Mucosa of descending colon (tissue), 3 donors: ENCODE measurements around the gene FAM107B. TPM values are rescaled to one million over a fixed set of nuclear protein-coding genes. Genes with fewer than 3 reads are reported as not detected.
"Not testable (repeated sequence)": the region's sequence is repeated elsewhere in the genome, so short reads cannot be mapped to it uniquely, and the experiment has no call there.

Experiments used
- ATAC-seq: fragments of 200-7000 bp; cut with Tn5 transposase; one replicate; pipeline ENCODE4 v1.9.1; 2020; ENCODE audit warnings: mild to moderate bottlenecking, moderate library complexity
- DNase-seq, 3 donors: peaks; one replicate each; pipeline ENCODE4 v3.0.0-alpha.2; 2020
- H3K36me3 ChIP-seq: fragments of 200-600 bp; one replicate; pipeline ENCODE4 v1.8.0; 2021; ENCODE audit warnings: low read depth, mild to moderate bottlenecking
- H3K4me1 ChIP-seq: fragments of 200-600 bp; one replicate; pipeline ENCODE4 v1.8.0; 2021; ENCODE audit warnings: low read depth, mild to moderate bottlenecking
- H3K4me3 ChIP-seq: fragments of 200-600 bp; one replicate; pipeline ENCODE4 v1.8.0; 2021; ENCODE audit warnings: mild to moderate bottlenecking
- H3K9me3 ChIP-seq: fragments of 200-600 bp; one replicate; pipeline ENCODE4 v1.8.0; 2021; ENCODE audit warnings: mild to moderate bottlenecking
- intact Hi-C, 2 donors: fragments of 100-400 bp; cut with DNase I in 1 of 2; cut with micrococcal nuclease in 1 of 2; formaldehyde crosslinking; loops; one replicate each; pipeline versions ENCODE4 v1.11.0 to v1.11.1; 2022; cut with DNase I, micrococcal nuclease
- total RNA-seq, 3 donors: library from RNA; stranded (reverse); fragmentation: NEBNext Ultra II Directional in 2 of 3; extraction: Animal tissue kit (Norgen Biotek cat#: 25700) in 2 of 3; gene quantifications; one replicate each; pipeline versions ENCODE4 v1.2.1 to v1.2.4, GENCODE V29; 2021 to 2023
- TF ChIP-seq, protein P1 (sequence below): fragments of 200-600 bp; IDR thresholded peaks from one replicate; pipeline ENCODE4 v1.8.0; 2022; ENCODE audit warnings: antibody characterized with exemption, mild to moderate bottlenecking
- donor health status: DM: no; HTN: no; CAD: no; lungs with moderate emphysema.
- donor health status: DM: no; HTN: no; CAD: no.
- donor health status: DM: no; HTN: yes; CAD: no.

FAM107B gene
- total RNA-seq, 3 donors from 2014 or later: 45.6 to 77.7 (median 76.9) TPM

- TF ChIP-seq, protein P1, sequence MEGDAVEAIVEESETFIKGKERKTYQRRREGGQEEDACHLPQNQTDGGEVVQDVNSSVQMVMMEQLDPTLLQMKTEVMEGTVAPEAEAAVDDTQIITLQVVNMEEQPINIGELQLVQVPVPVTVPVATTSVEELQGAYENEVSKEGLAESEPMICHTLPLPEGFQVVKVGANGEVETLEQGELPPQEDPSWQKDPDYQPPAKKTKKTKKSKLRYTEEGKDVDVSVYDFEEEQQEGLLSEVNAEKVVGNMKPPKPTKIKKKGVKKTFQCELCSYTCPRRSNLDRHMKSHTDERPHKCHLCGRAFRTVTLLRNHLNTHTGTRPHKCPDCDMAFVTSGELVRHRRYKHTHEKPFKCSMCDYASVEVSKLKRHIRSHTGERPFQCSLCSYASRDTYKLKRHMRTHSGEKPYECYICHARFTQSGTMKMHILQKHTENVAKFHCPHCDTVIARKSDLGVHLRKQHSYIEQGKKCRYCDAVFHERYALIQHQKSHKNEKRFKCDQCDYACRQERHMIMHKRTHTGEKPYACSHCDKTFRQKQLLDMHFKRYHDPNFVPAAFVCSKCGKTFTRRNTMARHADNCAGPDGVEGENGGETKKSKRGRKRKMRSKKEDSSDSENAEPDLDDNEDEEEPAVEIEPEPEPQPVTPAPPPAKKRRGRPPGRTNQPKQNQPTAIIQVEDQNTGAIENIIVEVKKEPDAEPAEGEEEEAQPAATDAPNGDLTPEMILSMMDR: no peak
- H3K9me3 ChIP-seq: no peaks in the 10 kb centered on the region
- intact Hi-C loops: no loop called here
- H3K36me3 ChIP-seq: no peaks in the 10 kb centered on the region
- no peak overlapping the region for H3K4me3 ChIP-seq
- peak; percentile 88 for ATAC-seq
- peaks cover 15% of the 10 kb centered on the region for H3K4me1 ChIP-seq
- peak in 2 of 3 donors; percentile 48 to 51 for DNase-seq
These were observed 83.3 kb downstream of the FAM107B start for GRCh38 chr10:14691359-14691758.

GRCh38 chr10:14688606-14689005, 86.1 kb downstream of the FAM107B start:
- intact Hi-C loops: no loop called here
- Histone ChIP-seq H3K36me3 (no peaks in the 10 kb centered on the region), H3K4me3 (no peak overlapping the region), H3K4me1 (peaks cover 15% of the 10 kb centered on the region), H3K9me3 (no peaks in the 10 kb centered on the region)
- TF ChIP-seq, protein P1: no peak
- DNase-seq: no peak
- ATAC-seq: no peak

- ATAC-seq, H3K4me3 ChIP-seq, intact Hi-C loops, DNase-seq, H3K36me3 ChIP-seq, H3K9me3 ChIP-seq: not testable (repeated sequence)
- peaks cover 15% of the 10 kb centered on the region for H3K4me1 ChIP-seq
These were observed 86.5 kb downstream of the FAM107B start for GRCh38 chr10:14688189-14688588.

- H3K36me3 ChIP-seq: no peaks in the 10 kb centered on the region
- DNase-seq (no peak), ATAC-seq (no peak)
- H3K9me3 ChIP-seq: no peaks in the 10 kb centered on the region
- H3K4me3 ChIP-seq: no peak overlapping the region
- H3K4me1 ChIP-seq: peaks cover 13% of the 10 kb centered on the region
- TF ChIP-seq, protein P1: no peak
- intact Hi-C loops: no loop called here
These were observed 87.4 kb downstream of the FAM107B start for GRCh38 chr10:14687340-14687739.

DNA sequence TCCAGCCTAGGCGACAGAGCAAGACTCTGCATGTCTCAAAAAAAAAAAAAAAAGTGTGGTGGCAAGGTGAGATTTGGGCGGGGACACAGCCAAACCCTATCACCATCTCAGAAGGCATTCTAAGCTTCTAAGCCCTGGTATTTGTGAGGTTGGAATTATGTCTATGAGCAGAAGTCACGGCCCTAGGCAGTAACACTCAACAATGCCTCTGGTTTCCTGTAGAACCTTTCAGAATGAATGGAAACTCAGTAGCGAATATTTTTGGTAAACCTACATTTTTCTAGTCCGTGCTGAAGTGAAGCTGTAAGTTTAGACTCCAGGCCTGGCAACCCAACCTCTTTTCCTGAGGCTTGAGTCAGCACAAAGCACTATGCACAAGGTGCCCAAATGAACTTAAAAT, 88.3 kb downstream of the FAM107B start:
- DNase-seq (no peak), ATAC-seq (no peak)
- no peaks in the 10 kb centered on the region for H3K36me3 ChIP-seq
- TF ChIP-seq, protein P1: no peak
- intact Hi-C loops: no loop called here
- no peak overlapping the region for H3K4me3 ChIP-seq
- no peaks in the 10 kb centered on the region for H3K9me3 ChIP-seq
- H3K4me1 ChIP-seq: peaks cover 3% of the 10 kb centered on the region

GRCh38 chr10:14684354-14684753, 90.3 kb downstream of the FAM107B start:
- TF ChIP-seq, protein P1: no peak
- DNase-seq (no peak), ATAC-seq (no peak)
- Histone ChIP-seq H3K4me3 (no peak overlapping the region), H3K36me3 (no peaks in the 10 kb centered on the region), H3K4me1 (no peaks in the 10 kb centered on the region), H3K9me3 (no peaks in the 10 kb centered on the region)
- intact Hi-C loops: no loop called here
